ENCODE data around the gene SRSF4. TPM values are rescaled to one million over a fixed set of nuclear protein-coding genes. Genes with fewer than 3 reads are reported as not detected.

SRSF4 gene
- total RNA-seq, result 100 to 1,000 TPM in 1 of 7 donors, 10 to 100 TPM in 6; 55.2 to 111 (median 88.2) TPM
- polyA plus RNA-seq, result 100 to 1,000 TPM in 1 of 2 donors, 10 to 100 TPM in 1; 70.5 to 135 TPM
- long read RNA-seq, donor 1, transcript SRSF4-201 (6 exons, 2,387 nt), result major isoform, 513 of 643 reads
- long read RNA-seq, donor 1, transcript SRSF4-202 (5 exons, 1,264 nt), result minor isoform, 28 of 643 reads
- long read RNA-seq, donor 1, partial matches to known transcripts, result 66 of 643 reads
- long read RNA-seq, donor 1, other reads (novel, unspliced or antisense), result 36 of 643 reads
- long read RNA-seq, donor 2, transcript SRSF4-201 (6 exons, 2,387 nt), result major isoform, 30 of 56 reads
- long read RNA-seq, donor 2, partial matches to known transcripts, result 25 of 56 reads
- long read RNA-seq, donor 2, other reads (novel, unspliced or antisense), result 0 of 56 reads
- long read RNA-seq, donor 3, transcript SRSF4-202 (5 exons, 1,264 nt), result minor isoform, 6 of 212 reads
- long read RNA-seq, donor 3, transcript SRSF4-201 (6 exons, 2,387 nt), result major isoform, 164 of 212 reads
- long read RNA-seq, donor 3, partial matches to known transcripts, result 8 of 212 reads
- long read RNA-seq, donor 3, other reads (novel, unspliced or antisense), result 34 of 212 reads

- H3K9me3 ChIP-seq, result no peaks in the 10 kb centered on the region
- peaks cover 2% of the 10 kb centered on the region for H3K4me1 ChIP-seq (ENCODE audit: insufficient read depth)
- 0 to 1% (median 1%) methylated on average over 28 to 100 of the region's 100 CpGs for WGBS, 3 donors
- peak within 1 kb of the TSS; percentile 98 to 100 for H3K27ac ChIP-seq
- H3K4me3 ChIP-seq, result peak within 1 kb of the TSS; percentile 95
- intact Hi-C loops (cut with DNase I), result loop anchor here in 3 of 4 donors (2.0 to 5.0 kb wide), 2 partner anchors 59 kb away; partner anchors contain the start of gene TMEM200B (in 3 of the 3)
- no peaks in the 10 kb centered on the region for H3K36me3 ChIP-seq
- peak; percentile 99 to 100 (median 99) for DNase-seq
- TF ChIP-seq CTCF (IDR thresholded peaks at IDR 0.05), result peak; percentile 54 to 92 (median 83)
- peak; percentile 47 for TF ChIP-seq EP300 (IDR thresholded peaks at IDR 0.05)
- TF ChIP-seq POLR2A (IDR thresholded peaks at IDR 0.05), result peak; percentile 99
- no peaks in the 10 kb centered on the region for H3K27me3 ChIP-seq
Measured at GRCh38 chr1:29181413-29182225, at the start of gene SRSF4. Gene SRSF4 (minus strand): TSS chr1:29181900. CDS start chr1:29181752, 148 bp downstream.

GRCh38 chr1:29230553-29231378 lies 49.1 kb upstream of the SRSF4 start, which contains the start of gene MECR:
Gene MECR (minus strand): TSS chr1:29230934. CDS start chr1:29230906, 28 bp downstream.
- TF ChIP-seq CTCF (IDR thresholded peaks at IDR 0.05) (peak in 2 of 3 donors; percentile 12 to 31), EP300 (IDR thresholded peaks at IDR 0.05) (no peak), POLR2A (IDR thresholded peaks at IDR 0.05) (peak; percentile 45)
- intact Hi-C loops (cut with DNase I), result loop anchor here in 2 of 4 donors (10.0 kb wide), 2 partner anchors 854 to 1554 kb away; no protein-coding TSS in a partner anchor

GRCh38 chr1:29230204-29230552 lies 48.5 kb upstream of the SRSF4 start:
- no peaks in the 10 kb centered on the region for H3K9me3 ChIP-seq
- H3K36me3 ChIP-seq, result no peaks in the 10 kb centered on the region
- WGBS, 3 donors, result 6 to 13% (median 8%) methylated on average over 4 of the region's 4 CpGs
- H3K4me3 ChIP-seq, result peak overlapping the region; percentile 92
- intact Hi-C loops (cut with DNase I), result loop anchor here in 2 of 4 donors (10.0 kb wide), 2 partner anchors 855 to 1555 kb away; no protein-coding TSS in a partner anchor
- H3K27ac ChIP-seq, result peak overlapping the region in 1 of 2 donors; percentile 71
- H3K27me3 ChIP-seq, result no peaks in the 10 kb centered on the region
- peaks cover 2% of the 10 kb centered on the region for H3K4me1 ChIP-seq (ENCODE audit: insufficient read depth)
- no peak for TF ChIP-seq EP300 (IDR thresholded peaks at IDR 0.05)
- DNase-seq, result no peak

More at GRCh38 chr1:29230553-29231378, 49.1 kb upstream of the SRSF4 start, which contains the start of gene MECR:
- DNase-seq, result peak; percentile 91 to 97 (median 95)
- peaks cover 2% of the 10 kb centered on the region for H3K4me1 ChIP-seq (ENCODE audit: insufficient read depth)
- H3K27ac ChIP-seq, result peak within 1 kb of the TSS; percentile 56 to 71
- H3K36me3 ChIP-seq, result no peaks in the 10 kb centered on the region
- H3K27me3 ChIP-seq, result no peaks in the 10 kb centered on the region
- peak within 1 kb of the TSS; percentile 92 for H3K4me3 ChIP-seq
- WGBS, 3 donors, result 1 to 2% (median 2%) methylated on average over 45 to 52 of the region's 52 CpGs
- H3K9me3 ChIP-seq, result no peaks in the 10 kb centered on the region

- DNase-seq, result no peak
- H3K4me1 ChIP-seq (ENCODE audit: insufficient read depth), result peaks cover 2% of the 10 kb centered on the region
- intact Hi-C loops (cut with DNase I), result no loop called here
- WGBS, 3 donors, result 76 to 86% (median 80%) methylated on average over 5 of the region's 5 CpGs
- TF ChIP-seq CTCF (IDR thresholded peaks at IDR 0.05) (no peak), POLR2A (IDR thresholded peaks at IDR 0.05) (no peak)
- no peaks in the 10 kb centered on the region for H3K9me3 ChIP-seq
- H3K27ac ChIP-seq, result no peak overlapping the region
- no peaks in the 10 kb centered on the region for H3K36me3 ChIP-seq
- no peaks in the 10 kb centered on the region for H3K27me3 ChIP-seq
- no peak overlapping the region for H3K4me3 ChIP-seq
Measured at GRCh38 chr1:29227511-29227910, 45.8 kb upstream of the SRSF4 start.

All from ovary (tissue), 10 donors.